GM13976 (cell line): ENCODE results near the gene KCNN2.

Source experiments
- DNase-seq: peaks from one replicate; pipeline ENCODE4 v3.0.0; 2012; ENCODE audit warnings: low spot score
- in situ Hi-C: fragments of 300-500 bp; cut with MboI; formaldehyde crosslinking; loops from one replicate; pipeline ENCODE4 v1.12.0; 2022; ENCODE audit warnings: low sequenced_read_pairs, mixed read lengths, inconsistent platforms; ENCODE audit not compliant: unreplicated experiment
- TF ChIP-seq, protein P1 (sequence below): IDR thresholded peaks from 2 replicates; pipeline ENCODE4 v1.5.1; 2012; ENCODE audit warnings: borderline replicate concordance, mild to moderate bottlenecking; ENCODE audit not compliant: insufficient read depth; ENCODE audit errors: extremely low read depth, missing control alignments, control extremely low read depth

The KCNN2 gene

DNA sequence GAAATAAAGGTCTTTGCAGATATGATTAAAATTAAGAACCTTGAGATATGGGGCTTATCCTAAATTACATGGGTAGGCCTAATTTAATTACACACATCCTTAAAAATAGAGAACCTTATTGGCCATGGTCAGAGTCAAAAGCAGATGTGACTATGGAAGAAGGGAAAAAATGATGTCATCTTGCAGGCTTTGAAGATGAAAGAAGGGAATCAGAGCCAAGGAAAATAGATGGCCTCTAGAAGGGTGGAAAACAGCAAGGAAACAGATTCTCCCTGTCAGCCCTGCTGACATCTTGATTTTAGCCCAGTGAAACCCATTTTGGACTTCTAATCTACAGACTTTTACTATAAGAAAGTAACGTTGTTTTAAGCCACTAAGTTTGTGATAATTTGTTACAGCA lies 37.6 kb upstream of the KCNN2 start:
- in situ Hi-C loops, result no loop called here
- DNase-seq, result no peak
- TF ChIP-seq, protein P1, sequence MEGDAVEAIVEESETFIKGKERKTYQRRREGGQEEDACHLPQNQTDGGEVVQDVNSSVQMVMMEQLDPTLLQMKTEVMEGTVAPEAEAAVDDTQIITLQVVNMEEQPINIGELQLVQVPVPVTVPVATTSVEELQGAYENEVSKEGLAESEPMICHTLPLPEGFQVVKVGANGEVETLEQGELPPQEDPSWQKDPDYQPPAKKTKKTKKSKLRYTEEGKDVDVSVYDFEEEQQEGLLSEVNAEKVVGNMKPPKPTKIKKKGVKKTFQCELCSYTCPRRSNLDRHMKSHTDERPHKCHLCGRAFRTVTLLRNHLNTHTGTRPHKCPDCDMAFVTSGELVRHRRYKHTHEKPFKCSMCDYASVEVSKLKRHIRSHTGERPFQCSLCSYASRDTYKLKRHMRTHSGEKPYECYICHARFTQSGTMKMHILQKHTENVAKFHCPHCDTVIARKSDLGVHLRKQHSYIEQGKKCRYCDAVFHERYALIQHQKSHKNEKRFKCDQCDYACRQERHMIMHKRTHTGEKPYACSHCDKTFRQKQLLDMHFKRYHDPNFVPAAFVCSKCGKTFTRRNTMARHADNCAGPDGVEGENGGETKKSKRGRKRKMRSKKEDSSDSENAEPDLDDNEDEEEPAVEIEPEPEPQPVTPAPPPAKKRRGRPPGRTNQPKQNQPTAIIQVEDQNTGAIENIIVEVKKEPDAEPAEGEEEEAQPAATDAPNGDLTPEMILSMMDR, result no peak

DNA sequence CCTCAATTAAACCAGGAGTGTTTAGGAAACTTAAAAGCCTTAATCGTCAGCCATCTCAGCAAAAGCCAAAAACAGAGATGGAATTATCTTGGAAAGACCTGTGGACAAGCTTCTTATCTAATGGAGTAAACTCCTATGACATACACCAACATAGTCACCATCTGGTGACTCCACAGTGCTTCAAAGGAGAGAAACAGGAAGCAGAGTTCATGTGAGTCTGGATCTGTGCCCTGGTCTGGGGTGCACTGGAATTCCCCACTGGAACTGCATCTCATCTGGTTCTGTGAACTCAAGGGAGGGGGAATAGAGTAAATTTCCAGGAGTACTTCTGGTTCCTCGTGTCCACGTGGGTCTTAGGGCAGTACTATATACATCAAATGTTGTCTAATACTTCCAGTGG lies 36.3 kb upstream of the KCNN2 start:
- in situ Hi-C loops, result no loop called here
- no peak for DNase-seq
- TF ChIP-seq, protein P1, result no peak

DNA sequence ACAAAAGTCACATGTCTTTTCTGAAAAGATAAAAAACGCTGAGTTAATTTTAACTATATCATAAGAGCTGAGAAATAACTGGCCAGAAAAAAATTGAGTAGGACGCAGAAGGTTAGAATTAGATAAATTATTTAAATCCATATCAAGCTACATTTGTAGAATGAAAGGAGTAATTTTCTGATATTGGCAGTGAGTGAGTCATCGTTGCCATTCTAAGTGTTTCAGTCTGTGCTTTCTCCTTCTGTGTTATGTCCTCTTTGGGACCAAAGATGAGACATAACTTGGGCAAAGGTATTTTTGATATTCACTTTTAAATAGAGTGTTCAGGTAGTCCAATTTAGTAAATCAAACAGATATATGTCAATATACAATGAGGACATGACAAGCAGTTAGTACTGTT lies 34.4 kb upstream of the KCNN2 start:
- TF ChIP-seq, protein P1, result no peak
- DNase-seq, result no peak
- in situ Hi-C loops, result no loop called here

DNA sequence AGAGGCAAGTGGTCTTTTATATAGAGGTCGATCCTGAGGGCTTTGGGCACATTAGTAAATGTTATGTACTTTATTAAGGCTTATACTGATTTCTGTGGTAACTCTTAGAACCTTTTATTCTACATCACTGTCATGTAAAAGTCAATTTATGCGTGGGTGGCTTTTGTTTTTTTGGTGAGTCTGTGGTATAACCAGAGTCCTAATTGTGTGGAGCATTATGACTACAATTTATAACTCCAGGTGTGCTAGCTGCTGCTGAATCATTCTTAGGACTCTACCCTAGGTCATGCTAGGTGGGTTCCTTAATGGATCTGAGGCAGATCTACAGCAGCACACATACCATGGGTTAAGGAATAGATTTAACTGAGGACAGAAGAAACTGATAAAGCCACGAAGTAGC lies 33.9 kb upstream of the KCNN2 start:
- in situ Hi-C loops, result no loop called here
- TF ChIP-seq, protein P1, result no peak
- no peak for DNase-seq

DNA sequence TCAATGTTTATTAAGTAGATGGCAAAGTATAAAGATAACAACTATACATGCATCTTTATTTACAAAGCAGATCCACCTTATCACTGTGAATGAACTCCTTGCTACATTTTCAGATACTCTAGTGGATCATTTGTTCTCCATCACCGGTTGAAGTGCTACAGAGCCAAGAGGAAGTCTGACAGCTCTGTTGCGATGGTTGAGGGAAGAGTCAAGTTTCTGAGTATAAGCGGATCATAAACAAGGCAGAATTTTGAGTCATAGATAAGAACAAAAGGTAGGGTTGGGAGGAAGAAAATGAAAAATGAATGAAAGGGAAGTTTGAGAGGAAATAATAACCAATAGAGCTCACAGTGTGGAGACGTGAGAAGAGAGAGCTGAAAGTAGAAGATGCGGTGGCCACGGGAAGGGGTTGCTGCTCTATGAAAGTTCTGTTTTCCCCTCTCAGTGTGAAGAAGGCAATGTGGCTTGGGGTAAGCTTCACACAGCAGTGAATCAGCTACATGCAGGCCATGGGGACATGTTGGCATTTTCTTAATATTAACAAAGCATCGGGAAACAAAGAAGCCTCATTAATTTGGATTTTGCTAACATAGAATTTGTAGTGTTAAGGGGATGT lies 30.8 kb upstream of the KCNN2 start:
- no peak for DNase-seq
- in situ Hi-C loops, result no loop called here
- TF ChIP-seq, protein P1, result no peak

DNA sequence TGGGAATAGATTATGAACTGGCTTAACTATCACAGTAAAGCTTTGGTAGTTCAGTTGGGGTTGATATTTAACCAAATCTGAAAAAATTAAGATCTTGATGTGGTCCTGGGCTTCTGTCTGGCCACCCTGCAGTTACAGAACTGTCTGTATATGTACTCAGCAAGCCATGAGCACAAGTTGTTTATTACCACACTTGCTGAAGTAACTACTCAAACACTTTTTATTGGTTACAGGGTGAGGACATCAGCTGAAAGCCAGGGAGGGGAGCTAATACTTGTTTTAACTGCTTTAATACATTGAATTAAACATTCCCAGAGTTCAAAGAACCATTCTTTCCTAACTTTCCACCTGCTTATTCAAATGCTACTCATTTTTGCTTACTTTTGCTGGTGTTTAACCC lies 29.4 kb upstream of the KCNN2 start:
- TF ChIP-seq, protein P1, result no peak
- in situ Hi-C loops, result no loop called here

DNA sequence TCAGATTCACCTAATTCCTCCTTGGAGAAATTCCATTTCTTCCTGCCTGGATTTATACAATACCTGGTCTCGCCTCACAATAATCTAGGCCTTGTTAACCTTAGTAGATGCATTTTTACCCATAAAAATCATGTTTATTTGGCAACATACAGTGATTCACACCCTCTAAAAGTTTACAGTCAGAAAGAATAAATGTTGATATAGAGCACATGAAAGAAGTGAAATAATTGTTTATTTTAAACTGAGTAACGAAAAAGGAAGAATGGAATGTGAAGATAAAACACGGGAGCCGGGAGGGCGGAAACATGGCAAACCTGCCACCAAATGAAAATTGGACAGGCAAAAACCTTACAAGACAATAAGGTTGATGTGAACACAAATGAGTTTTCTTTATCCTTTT lies 28.9 kb upstream of the KCNN2 start:
- TF ChIP-seq, protein P1, result no peak
- no peak for DNase-seq
- in situ Hi-C loops, result no loop called here

More for the DNA sequence above, 29.4 kb upstream of the KCNN2 start:
- no peak for DNase-seq
